DMS114 treated with DMSO at 0.1 percent for 48 hours (cell line): ENCODE data around the gene TBX6.
"Not testable (repeated sequence)": the region's sequence is repeated elsewhere in the genome, so short reads cannot be mapped to it uniquely, and the experiment has no call there.

Experiments
- DNase-seq: peaks from one replicate; lab custom pipeline; 2025; ENCODE audit not compliant: unreplicated experiment; lab: John Stamatoyannopoulos, UW

Gene TBX6

DNA sequence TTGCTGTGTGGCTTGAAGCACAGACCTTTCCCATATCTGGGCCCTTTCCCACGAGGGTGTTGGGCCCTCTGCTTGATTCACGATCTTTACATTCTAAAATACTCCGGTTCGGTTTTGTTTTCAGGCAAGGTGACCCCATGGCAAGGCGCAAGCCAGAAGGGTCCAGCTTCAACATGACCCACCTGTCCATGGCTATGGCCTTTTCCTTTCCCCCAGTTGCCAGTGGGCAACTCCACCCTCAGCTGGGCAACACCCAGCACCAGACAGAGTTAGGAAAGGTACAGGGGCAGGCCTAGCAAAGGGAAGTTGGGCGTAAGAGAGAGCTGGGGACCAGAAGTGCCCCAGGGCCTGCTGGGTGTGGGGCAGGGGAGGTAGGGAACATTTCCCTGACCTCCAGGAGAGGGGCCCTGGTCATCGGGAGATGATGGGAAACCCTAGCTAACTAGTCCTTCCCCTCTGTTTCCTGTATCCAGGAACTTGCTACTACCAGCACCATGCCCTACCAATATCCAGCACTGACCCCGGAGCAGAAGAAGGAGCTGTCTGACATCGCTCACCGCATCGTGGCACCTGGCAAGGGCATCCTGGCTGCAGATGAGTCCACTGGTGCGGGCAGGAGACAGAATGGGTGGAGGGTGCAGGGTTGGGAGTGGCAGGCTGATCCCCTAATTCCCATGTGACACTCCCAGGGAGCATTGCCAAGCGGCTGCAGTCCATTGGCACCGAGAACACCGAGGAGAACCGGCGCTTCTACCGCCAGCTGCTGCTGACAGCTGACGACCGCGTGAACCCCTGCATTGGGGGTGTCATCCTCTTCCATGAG lies 24.8 kb downstream of the TBX6 start:
- DNase-seq: no peak

DNA sequence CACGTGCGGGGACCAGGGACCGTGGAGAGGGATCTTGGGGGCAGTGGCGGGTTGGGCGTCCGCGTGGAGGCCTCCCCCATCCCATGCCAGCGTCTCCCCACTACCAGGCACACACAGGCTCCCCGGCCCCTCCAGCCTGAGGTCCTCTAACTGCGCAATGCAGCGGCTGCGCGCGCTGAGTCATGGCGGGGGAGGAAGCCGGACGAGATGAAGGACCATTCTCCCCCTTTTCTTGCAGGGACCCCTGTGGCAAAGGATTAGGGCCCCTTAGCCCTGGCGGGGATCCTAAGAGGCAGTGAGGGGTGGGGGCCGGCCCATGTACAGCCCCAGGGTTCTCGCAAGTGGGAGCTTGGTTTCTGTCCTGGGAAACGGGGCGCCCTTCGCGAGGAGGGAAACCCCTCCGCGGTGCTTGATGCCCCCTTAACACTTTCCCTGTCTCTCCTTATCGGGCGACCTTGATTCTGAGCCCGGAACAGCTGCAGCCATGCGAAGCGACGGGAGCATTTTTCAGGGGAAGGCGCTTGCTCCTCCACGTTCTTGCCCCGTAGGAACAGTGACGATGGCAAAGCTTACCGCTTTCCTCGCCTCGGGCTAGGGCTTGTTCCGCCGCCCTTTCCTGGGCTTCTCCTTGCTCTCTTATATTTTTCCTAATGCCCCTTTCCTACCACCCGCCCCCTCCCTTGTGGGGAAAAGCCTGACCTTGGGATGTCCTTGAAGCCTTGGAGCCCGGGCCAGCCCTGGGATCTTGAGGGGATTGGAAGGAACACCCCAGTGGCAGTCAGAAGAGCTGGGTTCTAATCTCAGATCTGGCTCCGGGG lies 25.6 kb downstream of the TBX6 start:
- no peak for DNase-seq

DNA sequence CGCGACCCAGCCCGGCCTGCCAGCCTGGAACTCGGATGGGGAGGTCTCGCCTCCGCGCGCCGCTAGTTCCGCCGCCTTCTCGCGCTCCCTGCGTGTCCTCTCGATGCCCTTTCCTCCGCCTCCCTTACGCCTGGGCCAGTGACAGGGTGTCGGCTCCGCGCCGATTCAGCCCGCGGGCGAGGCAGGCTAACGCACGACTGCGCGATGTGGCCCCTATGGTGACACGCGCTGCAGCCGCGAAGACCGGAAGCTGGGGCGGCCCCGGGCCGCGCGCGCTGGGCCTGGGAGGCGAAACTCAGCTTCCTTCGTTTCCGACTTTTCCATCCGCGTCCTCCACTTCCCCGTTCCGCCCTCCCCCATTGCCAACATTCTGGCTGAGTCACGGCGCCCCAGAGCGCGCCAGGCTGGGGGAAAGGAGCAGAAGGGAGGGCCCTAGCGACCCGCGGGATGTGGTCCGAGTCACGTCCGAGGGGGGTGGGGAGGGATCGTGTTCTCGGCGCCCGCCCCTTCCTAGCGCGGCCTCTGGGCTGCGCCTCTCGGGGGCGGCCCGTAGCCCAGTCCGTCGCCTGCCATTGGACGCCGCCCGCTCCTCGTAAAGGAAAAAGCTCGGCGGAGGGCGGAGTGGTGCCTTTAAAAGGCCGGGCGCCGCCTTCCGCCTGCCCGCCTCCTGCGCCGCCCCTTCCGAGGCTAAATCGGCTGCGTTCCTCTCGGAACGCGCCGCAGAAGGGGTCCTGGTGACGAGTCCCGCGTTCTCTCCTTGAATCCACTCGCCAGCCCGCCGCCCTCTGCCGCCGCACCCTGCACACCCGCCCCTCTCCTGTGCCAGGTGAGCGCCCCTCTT lies 26.4 kb downstream of the TBX6 start, which contains the start of gene ALDOA:
ALDOA (plus strand) TSS at position 659 of the 841 bp plus-strand sequence. CDS start 1,138 bp downstream, outside the sequence.
- DNase-seq: peak; percentile 91

DNA sequence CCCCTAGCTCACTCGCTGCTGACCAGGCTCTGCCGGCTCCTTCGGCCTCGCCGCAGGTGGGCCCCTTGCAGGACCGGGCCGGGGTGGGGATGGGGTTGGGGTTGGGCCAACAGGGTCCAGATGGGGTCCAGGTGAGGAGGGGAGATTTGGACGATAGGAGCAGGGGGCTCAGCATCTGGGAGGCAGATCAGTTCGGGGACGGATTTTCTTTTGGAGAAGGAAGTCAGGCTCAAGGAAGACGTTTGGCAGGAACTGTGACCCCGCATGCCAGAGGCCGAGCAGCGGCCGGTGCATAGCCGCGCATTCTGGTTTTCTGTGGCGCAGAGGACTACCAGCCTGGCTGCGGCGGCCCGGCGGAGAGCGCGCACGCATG lies 27.0 kb downstream of the TBX6 start:
- no peak for DNase-seq

DNA sequence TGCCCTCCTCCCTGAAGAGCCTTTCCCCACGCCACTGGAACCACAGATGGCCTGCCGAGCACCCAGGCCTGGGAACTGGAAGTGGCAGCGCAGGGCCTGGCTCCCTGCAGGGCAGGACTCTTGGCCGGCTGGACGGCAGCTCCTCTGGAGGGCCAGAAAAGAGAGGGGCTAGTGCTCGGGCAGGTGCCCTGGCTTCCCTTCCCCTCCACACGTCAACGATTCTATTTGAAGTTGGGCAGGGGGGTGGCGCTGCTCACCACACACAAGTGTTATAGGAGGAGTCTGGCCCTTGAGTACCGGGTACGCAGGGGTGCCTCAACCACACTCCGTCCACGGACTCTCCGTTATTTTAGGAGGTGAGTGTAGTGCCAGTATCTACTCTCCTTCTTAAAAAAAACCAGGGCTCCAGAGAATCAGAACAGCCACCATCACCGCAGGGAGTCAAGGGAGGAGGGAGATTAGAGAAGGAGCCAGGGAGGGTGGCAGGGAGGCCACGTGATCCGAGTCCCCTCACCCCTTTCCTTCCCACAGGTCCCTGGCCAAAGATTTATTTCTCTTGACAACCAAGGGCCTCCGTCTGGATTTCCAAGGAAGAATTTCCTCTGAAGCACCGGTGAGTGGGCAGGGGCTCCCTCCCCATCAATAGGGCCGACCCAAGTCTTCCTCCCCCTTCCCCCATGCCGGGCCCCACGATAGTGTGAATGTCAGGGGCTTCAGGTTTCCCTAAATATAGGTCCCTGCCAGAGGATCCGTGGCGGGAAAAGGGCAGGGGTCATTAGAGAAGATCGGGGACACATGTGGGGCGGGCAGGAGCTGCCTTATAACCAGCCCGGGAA lies 27.6 kb downstream of the TBX6 start:
- peak; percentile 61 for DNase-seq

DNA sequence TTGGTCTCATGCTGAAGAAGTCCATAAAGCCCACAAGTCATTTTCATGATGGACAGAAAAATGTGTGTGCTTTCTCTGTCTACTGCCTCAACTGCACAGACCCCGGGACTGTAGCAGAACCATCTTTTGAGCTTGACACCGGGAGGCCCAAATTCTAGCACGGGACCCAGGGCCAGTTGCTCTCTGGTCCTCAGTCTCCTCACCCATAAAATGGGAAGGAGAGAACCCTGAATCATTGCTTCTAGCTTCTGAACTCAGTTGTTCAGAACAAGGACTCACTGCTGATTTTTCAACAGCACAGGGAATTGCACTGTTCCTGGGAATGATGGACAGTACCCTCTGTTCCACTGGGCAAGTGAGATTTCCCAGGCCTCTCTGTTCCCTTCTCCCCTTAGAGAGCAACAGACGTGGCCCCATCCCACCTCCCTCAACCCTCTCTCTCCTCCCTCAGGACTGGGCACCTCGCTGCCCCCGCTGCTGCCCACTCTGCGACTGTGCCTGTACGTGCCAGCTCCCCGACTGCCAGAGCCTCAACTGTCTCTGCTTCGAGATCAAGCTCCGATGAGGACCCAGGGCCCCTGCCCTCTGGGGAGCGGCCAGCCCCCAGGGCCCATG lies 28.3 kb downstream of the TBX6 start:
- DNase-seq: no peak

DNA sequence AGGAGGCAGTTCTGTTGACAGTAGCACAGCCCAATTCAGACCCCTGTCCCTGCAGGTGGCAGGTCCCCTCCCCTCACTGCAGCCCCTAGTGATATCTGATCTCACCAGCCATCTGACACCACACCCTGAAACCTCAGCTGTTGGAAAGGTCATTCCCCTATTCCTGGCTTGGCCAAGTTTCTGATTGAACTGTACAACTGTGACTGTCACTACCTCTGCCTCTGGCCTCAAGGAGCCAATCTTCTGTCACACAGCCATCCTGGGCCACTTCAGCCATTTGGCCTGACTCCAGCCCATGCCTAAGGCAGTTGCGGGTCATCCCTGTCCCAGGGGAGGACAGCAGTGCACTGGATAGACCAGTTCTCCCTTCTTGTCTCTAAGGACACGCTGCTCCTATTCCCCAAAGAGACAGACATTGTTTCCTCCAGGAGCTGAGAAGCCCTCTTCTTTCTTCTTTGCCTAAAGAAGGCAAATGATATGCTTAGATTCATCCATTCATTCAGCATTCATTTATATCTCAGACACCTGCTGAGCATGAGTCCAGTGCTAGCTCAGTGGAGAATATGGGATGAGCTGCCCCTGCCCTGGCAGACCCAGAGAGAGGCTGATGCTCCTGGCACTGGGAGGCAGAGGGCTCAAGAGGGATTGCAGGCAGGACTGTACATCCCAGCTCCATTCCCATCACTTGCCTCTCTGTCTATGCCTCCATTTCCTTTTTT lies 30.7 kb downstream of the TBX6 start:
- DNase-seq: no peak

DNA sequence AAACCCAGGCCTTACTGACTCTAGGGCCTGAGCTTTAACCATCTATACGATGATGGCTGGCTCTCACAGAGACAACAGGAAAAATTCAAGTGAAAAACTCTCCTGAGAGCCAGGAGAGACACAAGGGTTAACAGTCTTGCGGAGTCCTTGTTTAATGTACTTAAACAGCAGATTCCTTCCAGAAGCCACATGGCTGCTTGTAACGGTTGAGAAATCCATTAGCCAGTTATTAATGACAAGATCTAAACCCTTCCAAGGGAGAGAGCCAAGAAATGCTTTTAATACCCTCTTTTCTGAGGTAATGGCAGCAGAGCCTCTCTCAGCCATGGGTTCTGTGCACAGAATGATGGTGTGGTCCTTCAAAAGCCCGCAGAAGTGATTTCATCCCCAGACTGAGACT lies 31.4 kb downstream of the TBX6 start:
- no peak for DNase-seq

DNA sequence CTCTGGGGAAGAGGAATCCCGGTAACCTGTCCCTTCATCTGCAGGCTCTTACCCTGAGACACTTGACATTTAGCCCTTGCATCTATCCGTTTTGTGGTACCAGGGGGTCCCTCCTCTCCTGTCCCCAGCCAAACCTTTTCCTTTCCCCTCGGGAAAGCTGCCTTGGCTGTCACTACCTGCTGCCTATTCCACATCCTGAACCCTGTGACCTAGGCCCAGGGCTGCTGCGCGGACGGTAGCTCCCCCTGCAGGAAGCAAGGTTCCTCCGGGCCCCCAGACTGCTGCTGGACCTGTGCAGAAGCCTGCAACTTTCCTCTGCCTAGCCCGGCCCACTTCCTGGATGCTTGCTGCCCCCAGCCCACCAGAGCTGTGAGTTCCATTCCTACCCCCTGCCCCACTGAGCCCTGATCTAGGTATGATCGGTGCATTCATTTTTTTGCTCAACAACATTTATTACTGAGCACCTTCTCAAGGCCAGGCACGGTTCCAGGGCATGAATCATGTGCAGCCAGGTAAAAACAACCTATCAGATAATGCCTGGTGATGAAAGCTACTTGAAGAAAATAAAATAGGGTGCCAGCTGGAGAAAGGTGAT lies 36.7 kb downstream of the TBX6 start:
- DNase-seq: no peak

DNA sequence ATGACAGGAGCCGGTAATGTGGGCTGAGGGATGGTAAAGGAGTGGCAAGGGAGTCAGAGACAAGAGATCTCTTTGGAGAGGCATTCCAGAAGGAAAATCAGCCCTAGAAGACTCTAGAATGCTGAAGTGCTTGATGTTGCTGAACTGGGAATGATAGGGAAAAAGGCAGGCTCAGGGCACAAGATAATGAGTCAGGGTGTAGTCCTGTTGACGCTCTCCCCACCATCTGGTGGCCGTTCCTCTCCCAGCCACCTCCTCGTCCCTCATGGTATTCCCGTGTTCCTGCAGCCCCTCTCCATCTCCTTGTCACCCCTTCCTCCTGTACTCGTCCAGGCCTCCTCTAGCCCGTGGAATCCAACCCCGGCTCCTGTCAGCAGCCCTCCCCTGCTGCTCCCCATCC lies 37.3 kb downstream of the TBX6 start:
- no peak for DNase-seq

DNA sequence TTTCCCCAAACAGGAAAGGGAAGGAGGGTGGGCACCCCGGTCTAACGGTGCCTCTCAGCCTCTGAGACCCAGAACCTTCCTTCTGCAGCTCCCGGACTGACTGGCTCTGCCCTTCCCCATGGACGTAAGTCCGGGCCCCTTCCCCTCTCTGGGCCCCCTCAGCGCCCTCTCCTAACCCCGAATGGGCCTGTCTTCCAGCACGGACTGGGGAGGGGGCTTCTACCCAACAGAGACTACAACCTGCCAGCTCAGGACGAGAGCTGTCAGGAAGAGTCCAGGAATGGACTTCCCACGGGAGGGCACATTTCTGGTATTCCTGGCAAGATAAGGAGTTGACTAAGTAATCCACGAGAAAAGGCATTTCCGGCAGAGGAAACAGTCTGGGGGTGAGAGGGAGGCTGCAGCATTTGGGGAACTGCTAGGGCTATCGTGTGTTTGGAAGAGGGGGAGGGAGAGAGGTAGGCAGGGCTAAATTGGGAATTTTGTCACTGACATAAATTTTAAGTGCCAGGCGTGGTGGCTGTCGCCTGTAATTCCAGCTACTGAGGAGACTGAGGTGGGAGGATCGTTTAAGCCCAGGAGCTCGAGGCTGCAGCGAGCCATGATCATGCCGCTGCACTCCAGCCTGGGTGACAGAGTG lies 38.2 kb downstream of the TBX6 start:
- no peak for DNase-seq

DNA sequence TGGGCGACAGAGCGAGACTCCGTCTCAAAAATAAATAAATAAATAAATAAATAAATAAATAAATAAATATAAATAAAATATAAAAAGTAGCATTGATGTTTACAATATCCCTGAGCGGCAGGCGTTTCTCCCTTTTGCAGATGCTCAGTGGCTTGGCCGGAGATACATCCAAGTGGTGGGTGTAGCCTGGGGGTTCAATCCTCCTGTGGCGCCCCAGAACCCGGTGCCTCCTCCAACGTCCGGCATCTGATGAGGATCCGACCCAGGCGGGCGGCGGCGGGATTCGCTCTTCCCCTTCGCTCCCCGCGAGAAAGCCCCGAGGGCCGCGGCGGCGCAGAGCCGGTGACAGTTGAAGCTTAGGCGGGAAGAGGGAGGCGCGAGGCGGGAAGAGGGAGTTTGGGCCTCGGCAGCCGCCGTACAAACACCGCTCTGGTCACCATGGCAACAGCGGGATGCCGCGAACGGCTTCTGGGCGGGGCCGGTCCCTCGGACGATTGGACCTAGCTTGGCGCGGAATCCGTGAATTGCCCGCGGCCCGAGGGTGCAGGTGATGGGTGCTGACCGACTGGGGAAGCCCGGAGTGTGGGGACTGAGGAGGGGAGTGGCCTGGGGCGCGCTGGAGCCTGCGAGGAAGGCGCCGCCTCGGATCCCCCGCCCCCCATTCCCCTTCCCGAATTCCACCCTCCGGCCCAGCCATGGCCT lies 38.9 kb downstream of the TBX6 start:
- DNase-seq: peak; percentile 90

DNA sequence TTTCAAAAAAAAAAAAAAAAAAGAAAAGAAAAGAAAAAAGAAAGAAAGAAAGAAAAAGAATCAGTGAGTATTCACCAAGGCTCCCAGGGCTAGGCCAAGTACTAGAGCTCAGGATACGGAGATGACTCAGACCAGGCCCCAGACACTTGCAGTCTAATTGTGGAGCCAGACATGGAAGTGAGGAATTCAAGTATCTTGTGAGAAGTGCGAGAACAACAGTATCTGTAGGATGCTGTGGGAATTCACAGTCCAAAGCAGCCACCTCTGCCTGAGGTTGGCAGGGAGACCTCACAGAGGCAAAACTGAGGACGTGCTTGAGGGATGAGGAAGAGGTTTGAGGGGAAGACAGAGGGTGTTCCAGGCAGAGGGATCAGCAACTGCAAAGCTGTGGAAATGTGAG lies 40.2 kb downstream of the TBX6 start:
- DNase-seq: no peak

DNA sequence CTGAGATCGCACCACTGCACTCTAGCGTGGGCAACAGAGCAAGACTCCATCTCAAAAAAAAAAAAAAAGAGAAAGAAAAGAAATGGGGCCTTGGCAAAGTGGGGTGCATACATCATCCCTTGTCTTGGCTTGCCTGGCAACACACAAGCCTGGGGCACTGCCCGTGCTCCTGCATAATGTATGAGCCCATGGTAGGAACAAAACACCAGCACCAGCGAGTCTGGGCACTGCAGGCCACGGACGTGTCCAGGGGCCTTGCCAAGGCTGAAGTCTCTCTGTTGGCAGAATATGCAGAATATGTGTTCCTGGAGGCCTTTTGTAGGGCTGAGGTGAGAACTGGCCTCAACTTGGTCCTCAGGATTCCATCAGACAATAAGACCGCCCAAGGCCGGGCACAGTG lies 41.9 kb downstream of the TBX6 start:
- DNase-seq: no peak

DNA sequence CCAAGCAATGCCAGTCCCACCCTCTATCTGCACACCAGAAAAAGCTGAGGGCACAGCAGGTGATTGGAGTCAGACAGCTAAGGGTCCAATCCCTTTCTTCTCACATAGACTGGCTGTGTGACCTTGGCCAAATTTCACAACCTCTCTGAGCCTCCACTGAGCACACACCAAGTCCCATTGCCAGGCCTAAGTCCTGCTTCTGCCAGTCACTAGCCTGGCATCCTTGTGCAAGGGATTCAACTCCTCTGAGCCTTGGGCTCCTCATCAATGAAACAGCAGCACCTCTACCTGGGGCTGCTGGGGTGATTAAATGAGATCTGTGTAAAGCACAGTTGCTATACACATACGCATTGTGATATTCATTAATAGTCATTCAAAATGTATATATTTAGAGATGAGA lies 45.1 kb downstream of the TBX6 start:
- no peak for DNase-seq

DNA sequence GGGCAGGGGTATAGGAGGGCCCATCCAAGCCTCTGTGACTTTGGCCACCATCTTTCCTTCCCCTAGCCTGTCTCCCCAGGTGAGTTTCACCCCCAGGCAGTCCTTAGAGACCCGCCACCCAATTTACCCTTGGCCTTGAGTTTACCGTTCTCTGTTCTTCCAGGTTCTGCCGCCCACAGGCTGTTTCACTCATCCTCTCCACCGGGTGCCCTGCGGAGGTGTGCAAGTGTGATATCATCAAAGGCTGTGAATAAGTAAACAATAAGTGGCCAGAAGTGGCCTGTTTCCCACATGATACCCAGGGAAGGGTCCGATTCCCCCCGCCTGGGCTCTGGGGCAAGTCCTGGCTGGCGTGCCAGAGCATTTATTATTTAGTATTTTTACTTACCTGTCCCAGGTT lies 45.5 kb downstream of the TBX6 start:
- no peak for DNase-seq

DNA sequence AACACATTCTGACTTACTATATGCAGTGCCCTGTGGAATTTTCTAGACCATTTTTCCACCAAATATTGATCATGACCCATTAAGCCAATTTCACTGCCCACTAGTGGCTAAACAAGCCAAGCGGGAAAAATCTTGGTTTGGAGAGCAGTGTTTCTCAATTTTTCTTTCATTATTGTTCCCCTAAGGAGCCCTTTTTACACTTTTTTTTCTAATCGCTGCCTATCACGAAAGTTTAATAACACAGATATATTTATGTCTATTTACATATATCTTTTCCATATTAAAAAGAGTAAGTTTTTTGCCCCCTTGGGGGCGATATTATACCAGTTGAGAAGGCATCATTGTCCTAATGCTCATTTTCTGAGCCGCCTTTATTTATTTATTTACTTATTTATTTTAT lies 49.9 kb downstream of the TBX6 start:
- DNase-seq: no peak

DNA sequence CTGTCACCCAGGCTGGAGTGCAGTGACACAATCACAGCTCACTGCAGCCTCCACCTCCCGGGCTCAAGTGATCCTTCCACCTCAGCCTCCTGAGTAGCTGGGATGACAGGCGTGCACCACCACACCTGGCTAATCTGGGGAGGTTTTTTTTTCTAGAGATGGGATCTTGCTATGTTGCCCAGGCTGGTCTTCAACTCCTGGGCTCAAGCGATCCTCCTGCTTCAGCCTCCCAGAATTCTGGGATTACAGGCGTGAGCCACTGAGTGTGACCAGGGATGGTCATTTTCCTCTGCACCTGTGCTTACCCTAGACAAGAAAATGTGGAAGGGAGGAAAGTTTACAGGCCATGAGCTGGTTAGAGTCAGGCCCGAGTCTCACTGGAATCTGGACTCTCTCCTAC lies 51.0 kb downstream of the TBX6 start:
- DNase-seq: not testable (repeated sequence)
